MM.1S (cell line): Measurements from ENCODE around the gene ACLY.
A peak's percentile ranks its signal among the peaks of the same experiment; 100 is the strongest.

Source experiments
- DNase-seq: peaks from one replicate; pipeline ENCODE4 v3.0.0-alpha.2; 2015
- H2AFZ ChIP-seq: fragments of 300-600 bp; sonication (generic); 2 replicates; pipeline ENCODE4 v1.6.0; 2016; ENCODE audit warnings: antibody characterized with exemption, low read length
- H3F3A ChIP-seq: fragments of 300-600 bp; sonication (generic); 2 replicates; pipeline ENCODE4 v1.6.1; 2016; ENCODE audit warnings: mild to moderate bottlenecking, antibody characterized with exemption, low read length, moderate library complexity, mixed read lengths; ENCODE audit not compliant: insufficient read depth
- H3K27ac ChIP-seq: fragments of 300-600 bp; sonication (generic); 2 replicates; pipeline ENCODE4 v1.5.1; 2016; ENCODE audit warnings: mild to moderate bottlenecking, low read length
- H3K27me3 ChIP-seq: fragments of 300-600 bp; sonication (generic); replicated peaks from 2 replicates; pipeline ENCODE4 v1.6.0; 2016; ENCODE audit warnings: low read length; ENCODE audit not compliant: insufficient read depth
- H3K36me3 ChIP-seq: fragments of 300-600 bp; sonication (generic); replicated peaks from 2 replicates; pipeline ENCODE4 v1.6.1; 2016; ENCODE audit warnings: mild to moderate bottlenecking, low read length, mixed read lengths; ENCODE audit not compliant: insufficient read depth
- H3K4me1 ChIP-seq: fragments of 300-600 bp; sonication (generic); 2 replicates; pipeline ENCODE4 v1.6.1; 2016; ENCODE audit warnings: low read length, mixed read lengths
- H3K4me2 ChIP-seq: fragments of 300-600 bp; sonication (generic); 2 replicates; pipeline ENCODE4 v1.6.0; 2016; ENCODE audit warnings: low read depth, low read length
- H3K4me3 ChIP-seq: fragments of 300-600 bp; sonication (generic); 2 replicates; pipeline ENCODE4 v1.5.1; 2016; ENCODE audit warnings: low read length, mixed read lengths
- H3K79me2 ChIP-seq: fragments of 300-600 bp; sonication (generic); 2 replicates; pipeline ENCODE4 v1.6.1; 2016; ENCODE audit warnings: mixed run types, low read length, mixed read lengths
- H3K9ac ChIP-seq: fragments of 300-600 bp; sonication (generic); 2 replicates; pipeline ENCODE4 v1.6.1; 2016; ENCODE audit warnings: low read length, mixed read lengths
- H3K9me2 ChIP-seq: fragments of 300-600 bp; sonication (generic); replicated peaks from 2 replicates; pipeline ENCODE4 v1.6.1; 2016; ENCODE audit warnings: mild to moderate bottlenecking, low read length, mixed read lengths; ENCODE audit not compliant: insufficient read depth
- H3K9me3 ChIP-seq: fragments of 300-600 bp; sonication (generic); replicated peaks from 2 replicates; pipeline ENCODE4 v1.6.1; 2016; ENCODE audit warnings: mild to moderate bottlenecking, low read length, mixed read lengths; ENCODE audit not compliant: insufficient read depth
- H4K20me1 ChIP-seq: fragments of 300-600 bp; sonication (generic); 2 replicates; pipeline ENCODE4 v1.6.1; 2016; ENCODE audit warnings: mild to moderate bottlenecking, low read length, moderate library complexity, mixed read lengths; ENCODE audit not compliant: insufficient read depth
- EZH2 ChIP-seq: fragments of 300-600 bp; sonication (generic); optimal IDR thresholded peaks from 2 replicates; pipeline ENCODE3; 2017; ENCODE audit warnings: low read depth, mild to moderate bottlenecking, antibody characterized with exemption, low read length, mixed read lengths
- EZH2phosphoT487 ChIP-seq: fragments of 300-600 bp; sonication (generic); IDR thresholded peaks from 2 replicates; pipeline ENCODE4 v1.6.1; 2018; ENCODE audit warnings: antibody characterized with exemption, low read length
- TF ChIP-seq, protein P1 (sequence below): fragments of 300-600 bp; sonication (generic); IDR thresholded peaks from 2 replicates; pipeline ENCODE4 v1.5.1; 2016; ENCODE audit warnings: antibody characterized with exemption, low read length, mixed read lengths

The ACLY gene

DNA sequence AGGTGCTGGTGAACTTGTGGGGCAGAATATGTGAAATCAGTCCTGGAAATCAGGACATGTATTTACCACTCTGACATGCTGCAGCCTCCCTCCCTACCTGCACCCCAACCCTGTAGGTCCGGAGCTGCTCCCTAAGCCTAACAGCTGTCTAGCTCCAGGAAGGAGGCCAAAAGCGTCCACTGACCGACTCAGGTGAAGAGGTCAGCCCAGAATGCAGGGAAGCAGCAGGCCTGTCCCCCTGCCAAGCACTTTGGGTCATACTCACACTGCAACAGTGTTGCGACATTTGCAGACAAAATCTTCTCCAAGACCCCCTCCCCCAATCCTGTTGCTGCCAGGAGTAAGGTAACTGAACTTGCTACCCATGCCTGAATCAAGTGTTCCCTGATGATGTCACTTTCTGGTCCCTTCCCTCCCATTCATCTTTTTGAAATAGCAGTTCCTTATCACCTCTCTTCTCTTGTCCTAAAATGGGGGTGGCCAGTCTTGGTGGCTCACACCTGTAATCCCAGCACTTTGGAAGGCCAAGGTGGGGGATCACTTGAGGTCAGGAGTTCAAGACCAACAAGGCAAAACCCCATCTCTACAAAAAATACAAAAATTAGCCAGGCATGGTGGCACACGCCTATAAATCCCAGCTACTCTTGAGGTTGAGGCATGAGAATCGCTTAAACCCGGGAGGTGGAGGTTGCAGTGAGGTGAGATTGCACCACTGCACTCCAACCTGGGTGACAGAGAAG, 1.3 kb upstream of the ACLY start:
- no peak for DNase-seq
- H3K4me3 ChIP-seq = no peak overlapping the region

DNA sequence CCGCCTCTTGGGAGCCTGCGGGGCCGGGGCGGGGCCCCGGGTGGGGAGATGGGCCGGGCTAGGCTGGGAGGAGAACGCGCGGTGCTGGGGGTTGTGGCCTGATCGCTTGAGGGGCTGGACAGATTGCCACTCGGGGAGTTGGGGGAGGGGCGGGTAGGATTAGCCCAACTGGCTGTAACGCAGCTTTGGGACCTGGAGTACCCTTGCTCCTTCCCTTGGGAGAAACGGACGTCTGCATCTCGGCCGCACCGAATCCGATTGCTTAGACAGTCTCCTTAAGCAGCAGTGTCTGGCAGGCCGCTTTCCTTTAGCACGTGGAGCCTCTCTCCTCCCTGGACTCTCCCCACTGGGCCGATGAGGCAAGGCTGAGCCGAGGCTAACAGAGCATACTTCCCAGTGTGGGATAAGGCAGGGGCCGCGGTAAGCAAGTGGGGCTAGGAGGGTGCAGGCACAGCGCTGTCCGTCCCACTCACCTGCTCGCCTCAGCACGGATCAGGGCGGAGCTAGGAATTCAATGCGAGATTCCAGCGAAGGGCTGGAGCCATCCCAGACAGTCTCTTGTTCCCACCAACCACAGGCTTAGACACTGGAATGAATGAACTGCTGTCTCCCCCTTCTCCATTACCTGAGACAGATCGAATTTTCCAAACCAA, 540 bp upstream of the ACLY start:
- peaks cover 12% of the 10 kb centered on the region; the same call in 1 of the 2 replicates for H3K4me1 ChIP-seq
- H4K20me1 ChIP-seq = 0 out of 2 replicates have a peak, but pooled peaks cover 2% of the 10 kb centered on the region
- no peaks in the 10 kb centered on the region for H3K9me2 ChIP-seq
- H3K4me3 ChIP-seq = peak overlapping the region; percentile 98
- H3K4me2 ChIP-seq = peak overlapping the region; percentile 71
- H3K9ac ChIP-seq = peak overlapping the region; percentile 41; the same call in 1 of the 2 replicates
- no peaks in the 10 kb centered on the region for H3F3A ChIP-seq
- no peaks in the 10 kb centered on the region for H3K27me3 ChIP-seq
- no peak for DNase-seq
- peaks cover 46% of the 10 kb centered on the region for H3K79me2 ChIP-seq
- TF ChIP-seq EZH2 = no peak
- TF ChIP-seq, protein P1, sequence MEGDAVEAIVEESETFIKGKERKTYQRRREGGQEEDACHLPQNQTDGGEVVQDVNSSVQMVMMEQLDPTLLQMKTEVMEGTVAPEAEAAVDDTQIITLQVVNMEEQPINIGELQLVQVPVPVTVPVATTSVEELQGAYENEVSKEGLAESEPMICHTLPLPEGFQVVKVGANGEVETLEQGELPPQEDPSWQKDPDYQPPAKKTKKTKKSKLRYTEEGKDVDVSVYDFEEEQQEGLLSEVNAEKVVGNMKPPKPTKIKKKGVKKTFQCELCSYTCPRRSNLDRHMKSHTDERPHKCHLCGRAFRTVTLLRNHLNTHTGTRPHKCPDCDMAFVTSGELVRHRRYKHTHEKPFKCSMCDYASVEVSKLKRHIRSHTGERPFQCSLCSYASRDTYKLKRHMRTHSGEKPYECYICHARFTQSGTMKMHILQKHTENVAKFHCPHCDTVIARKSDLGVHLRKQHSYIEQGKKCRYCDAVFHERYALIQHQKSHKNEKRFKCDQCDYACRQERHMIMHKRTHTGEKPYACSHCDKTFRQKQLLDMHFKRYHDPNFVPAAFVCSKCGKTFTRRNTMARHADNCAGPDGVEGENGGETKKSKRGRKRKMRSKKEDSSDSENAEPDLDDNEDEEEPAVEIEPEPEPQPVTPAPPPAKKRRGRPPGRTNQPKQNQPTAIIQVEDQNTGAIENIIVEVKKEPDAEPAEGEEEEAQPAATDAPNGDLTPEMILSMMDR = no peak
- no peak for TF ChIP-seq EZH2phosphoT487
- peak overlapping the region; percentile 82 for H2AFZ ChIP-seq
- H3K27ac ChIP-seq = no peak overlapping the region
- H3K36me3 ChIP-seq = no peaks in the 10 kb centered on the region
- H3K9me3 ChIP-seq = no peaks in the 10 kb centered on the region

More for the DNA sequence above, 1.3 kb upstream of the ACLY start:
- peaks cover 12% of the 10 kb centered on the region; the same call in 1 of the 2 replicates for H3K4me1 ChIP-seq
- no peaks in the 10 kb centered on the region for H3F3A ChIP-seq
- H4K20me1 ChIP-seq = no peaks in the 10 kb centered on the region
- peak overlapping the region; percentile 71; the same call in 1 of the 2 replicates for H3K4me2 ChIP-seq
- peaks cover 38% of the 10 kb centered on the region for H3K79me2 ChIP-seq
- no peak overlapping the region for H3K9ac ChIP-seq
- H3K9me3 ChIP-seq = no peaks in the 10 kb centered on the region
- H3K9me2 ChIP-seq = no peaks in the 10 kb centered on the region
- no peaks in the 10 kb centered on the region for H3K27me3 ChIP-seq
- TF ChIP-seq EZH2phosphoT487 (no peak), EZH2 (no peak)
- TF ChIP-seq, protein P1 = no peak
- H3K27ac ChIP-seq = no peak overlapping the region
- peak overlapping the region; percentile 82 for H2AFZ ChIP-seq
- H3K36me3 ChIP-seq = no peaks in the 10 kb centered on the region

DNA sequence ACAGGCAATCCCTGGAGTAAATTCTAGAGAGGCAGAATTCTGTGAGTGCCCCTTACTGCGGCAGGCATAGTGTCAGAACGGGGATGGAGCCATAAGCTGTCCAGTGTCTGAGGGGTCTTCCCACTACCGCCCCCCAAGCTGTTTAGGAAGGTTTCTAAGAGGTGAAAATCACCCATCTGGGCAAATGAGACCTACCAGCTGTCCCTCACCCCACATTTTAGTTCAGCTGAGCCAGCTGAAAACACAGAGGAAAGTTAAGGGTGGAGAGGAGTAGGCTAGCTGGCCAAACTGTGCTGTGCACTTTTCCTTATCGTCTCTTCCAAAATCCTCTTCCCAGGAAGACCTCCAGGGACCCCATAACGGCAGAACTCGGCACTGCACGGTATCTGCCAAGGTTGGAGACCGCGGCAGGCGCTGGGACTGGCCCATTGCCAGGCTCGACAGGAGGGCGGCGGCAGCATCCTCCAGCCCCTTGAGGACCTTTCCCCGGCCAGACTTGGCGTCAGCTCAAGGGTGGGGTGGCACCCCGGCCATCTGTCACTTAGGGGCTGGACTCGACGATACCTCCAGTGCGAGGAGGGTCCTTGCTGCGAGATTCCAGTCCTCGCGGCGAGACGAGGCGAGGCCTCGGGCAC, 955 bp downstream of the ACLY start:
- H4K20me1 ChIP-seq = 0 out of 2 replicates have a peak, but pooled peaks cover 5% of the 10 kb centered on the region

More for the DNA sequence above, 955 bp downstream of the ACLY start:
- Histone ChIP-seq H3K27ac (peak overlapping the region; percentile 45; the same call in 1 of the 2 replicates), H3K36me3 (peaks cover 7% of the 10 kb centered on the region; the same call in 1 of the 2 replicates), H3K27me3 (no peaks in the 10 kb centered on the region), H3K9me3 (no peaks in the 10 kb centered on the region), H3K4me1 (peaks cover 12% of the 10 kb centered on the region; the same call in 1 of the 2 replicates), H3F3A (no peaks in the 10 kb centered on the region), H3K4me2 (peak overlapping the region; percentile 83), H3K9me2 (no peaks in the 10 kb centered on the region), H3K9ac (peak overlapping the region; percentile 90), H2AFZ (peak overlapping the region; percentile 97), H3K79me2 (peaks cover 60% of the 10 kb centered on the region), H3K4me3 (peak overlapping the region; percentile 98)
- DNase-seq = peak; percentile 19
- TF ChIP-seq EZH2phosphoT487 = no peak
- TF ChIP-seq, protein P1 = no peak
- TF ChIP-seq EZH2 = no peak
